Activated T-helper 17 cell treated with anti-CD3 and anti-CD28 coated beads, Interleukin-2, amount 50 U/mL, for 72 hours (primary cell): ENCODE data around the gene STK38L. TPM values are rescaled to one million over a fixed set of nuclear protein-coding genes. Genes with fewer than 3 reads are reported as not detected.
A peak's percentile ranks its signal among the peaks of the same experiment; 100 is the strongest.

Experiments
- ATAC-seq: fragments of 150-1000 bp; cut with Tn5 transposase; replicated peaks from 2 replicates; pipeline ENCODE4 v1.10.0; 2021; ENCODE audit warnings: mild to moderate bottlenecking, moderate library complexity
- H3K27ac Mint-ChIP-seq: one replicate; pipeline ENCODE4 v1.8.0; 2022; ENCODE audit warnings: mixed read lengths
- H3K27me3 Mint-ChIP-seq: one replicate; pipeline ENCODE4 v1.8.0; 2022; ENCODE audit warnings: mixed read lengths
- H3K36me3 Mint-ChIP-seq: one replicate; pipeline ENCODE4 v1.8.0; 2022; ENCODE audit warnings: low read depth, mild to moderate bottlenecking, mixed read lengths
- H3K4me1 Mint-ChIP-seq: one replicate; pipeline ENCODE4 v1.8.0; 2022; ENCODE audit warnings: mixed read lengths
- H3K4me3 Mint-ChIP-seq: one replicate; pipeline ENCODE4 v1.8.0; 2022; ENCODE audit warnings: mild to moderate bottlenecking, mixed read lengths
- H3K9me3 Mint-ChIP-seq: one replicate; pipeline ENCODE4 v1.8.0; 2022; ENCODE audit warnings: mixed read lengths
- total RNA-seq, 2 donors: library from RNA; stranded (reverse); gene quantifications; one replicate each; pipeline ENCODE4 v1.2.3, GENCODE V29; 2022

STK38L gene
- total RNA-seq, 2 donors from 2014 or later = 14.5 to 21.0 TPM

- no peaks in the 10 kb centered on the region for H3K27me3 Mint-ChIP-seq
- H3K36me3 Mint-ChIP-seq = peaks cover 6% of the 10 kb centered on the region
- peaks cover 14% of the 10 kb centered on the region for H3K4me1 Mint-ChIP-seq
- H3K4me3 Mint-ChIP-seq = peak overlapping the region; percentile 99
- no peak for ATAC-seq
- H3K9me3 Mint-ChIP-seq = no peaks in the 10 kb centered on the region
- H3K27ac Mint-ChIP-seq = peak overlapping the region; percentile 34
Observed at GRCh38 chr12:27246141-27246540, 2.1 kb downstream of the STK38L start.

GRCh38 chr12:27246774-27247173 is 2.7 kb downstream of the STK38L start:
- H3K36me3 Mint-ChIP-seq = peaks cover 6% of the 10 kb centered on the region
- no peak for ATAC-seq

GRCh38 chr12:27252934-27253333 is 8.8 kb downstream of the STK38L start:
- H3K27ac Mint-ChIP-seq = peak overlapping the region; percentile 3
- no peaks in the 10 kb centered on the region for H3K36me3 Mint-ChIP-seq
- H3K4me3 Mint-ChIP-seq = no peak overlapping the region
- H3K4me1 Mint-ChIP-seq = peaks cover 21% of the 10 kb centered on the region
- H3K9me3 Mint-ChIP-seq = no peaks in the 10 kb centered on the region
- no peak for ATAC-seq
- H3K27me3 Mint-ChIP-seq = no peaks in the 10 kb centered on the region

More at GRCh38 chr12:27246774-27247173, 2.7 kb downstream of the STK38L start:
- Mint-ChIP-seq H3K4me1 (peaks cover 15% of the 10 kb centered on the region), H3K27me3 (no peaks in the 10 kb centered on the region), H3K27ac (no peak overlapping the region), H3K4me3 (peak overlapping the region; percentile 6), H3K9me3 (no peaks in the 10 kb centered on the region)

- no peak for ATAC-seq
- Mint-ChIP-seq H3K4me3 (no peak overlapping the region), H3K4me1 (peaks cover 21% of the 10 kb centered on the region), H3K27me3 (no peaks in the 10 kb centered on the region), H3K9me3 (no peaks in the 10 kb centered on the region), H3K27ac (peak overlapping the region; percentile 3), H3K36me3 (no peaks in the 10 kb centered on the region)
Observed at GRCh38 chr12:27253347-27253746, 9.3 kb downstream of the STK38L start.

GRCh38 chr12:27255806-27256205 is 11.7 kb downstream of the STK38L start:
- Mint-ChIP-seq H3K27ac (no peak overlapping the region), H3K27me3 (no peaks in the 10 kb centered on the region)
- ATAC-seq = peak; percentile 43

GRCh38 chr12:27257104-27257843 is 13.2 kb downstream of the STK38L start:
- peaks cover 38% of the 10 kb centered on the region for H3K4me1 Mint-ChIP-seq

More at GRCh38 chr12:27255806-27256205, 11.7 kb downstream of the STK38L start:
- Mint-ChIP-seq H3K36me3 (peaks cover 3% of the 10 kb centered on the region), H3K4me3 (no peak overlapping the region), H3K4me1 (peaks cover 33% of the 10 kb centered on the region), H3K9me3 (no peaks in the 10 kb centered on the region)

GRCh38 chr12:27260746-27261145 is 16.7 kb downstream of the STK38L start:
- Mint-ChIP-seq H3K4me1 (peaks cover 25% of the 10 kb centered on the region), H3K36me3 (peaks cover 10% of the 10 kb centered on the region), H3K27ac (peak overlapping the region; percentile 42), H3K4me3 (no peak overlapping the region), H3K9me3 (no peaks in the 10 kb centered on the region), H3K27me3 (no peaks in the 10 kb centered on the region)
- ATAC-seq = no peak

More at GRCh38 chr12:27257104-27257843, 13.2 kb downstream of the STK38L start:
- peak; percentile 26 for ATAC-seq
- Mint-ChIP-seq H3K27ac (no peak overlapping the region), H3K27me3 (no peaks in the 10 kb centered on the region), H3K4me3 (no peak overlapping the region), H3K9me3 (no peaks in the 10 kb centered on the region), H3K36me3 (peaks cover 10% of the 10 kb centered on the region)

GRCh38 chr12:27261866-27262265 is 17.8 kb downstream of the STK38L start:
- Mint-ChIP-seq H3K27ac (peak overlapping the region; percentile 42), H3K27me3 (no peaks in the 10 kb centered on the region), H3K4me1 (peaks cover 21% of the 10 kb centered on the region), H3K4me3 (no peak overlapping the region), H3K36me3 (peaks cover 10% of the 10 kb centered on the region), H3K9me3 (no peaks in the 10 kb centered on the region)
- ATAC-seq = no peak

GRCh38 chr12:27270148-27270547 is 26.1 kb downstream of the STK38L start:
- Mint-ChIP-seq H3K9me3 (no peaks in the 10 kb centered on the region), H3K27ac (no peak overlapping the region), H3K4me1 (no peaks in the 10 kb centered on the region), H3K36me3 (peaks cover 11% of the 10 kb centered on the region), H3K4me3 (no peak overlapping the region), H3K27me3 (no peaks in the 10 kb centered on the region)
- ATAC-seq = no peak

GRCh38 chr12:27271206-27271605 is 27.1 kb downstream of the STK38L start:
- Mint-ChIP-seq H3K27me3 (no peaks in the 10 kb centered on the region), H3K4me1 (no peaks in the 10 kb centered on the region), H3K27ac (no peak overlapping the region), H3K36me3 (peaks cover 11% of the 10 kb centered on the region), H3K4me3 (no peak overlapping the region), H3K9me3 (no peaks in the 10 kb centered on the region)
- no peak for ATAC-seq

- H3K27ac Mint-ChIP-seq = no peak overlapping the region
- H3K27me3 Mint-ChIP-seq = no peaks in the 10 kb centered on the region
- peaks cover 11% of the 10 kb centered on the region for H3K36me3 Mint-ChIP-seq
- H3K4me1 Mint-ChIP-seq = peaks cover 6% of the 10 kb centered on the region
- no peak for ATAC-seq
- H3K4me3 Mint-ChIP-seq = no peak overlapping the region
- H3K9me3 Mint-ChIP-seq = no peaks in the 10 kb centered on the region
Observed at GRCh38 chr12:27272373-27273028, 28.4 kb downstream of the STK38L start.

- ATAC-seq = no peak
- Mint-ChIP-seq H3K36me3 (peaks cover 5% of the 10 kb centered on the region), H3K4me1 (peaks cover 8% of the 10 kb centered on the region), H3K27ac (no peak overlapping the region), H3K9me3 (no peaks in the 10 kb centered on the region), H3K27me3 (no peaks in the 10 kb centered on the region), H3K4me3 (no peak overlapping the region)
Observed at GRCh38 chr12:27273114-27273513, 29.0 kb downstream of the STK38L start.

GRCh38 chr12:27274706-27275105 is 30.6 kb downstream of the STK38L start:
- Mint-ChIP-seq H3K36me3 (peaks cover 4% of the 10 kb centered on the region), H3K9me3 (no peaks in the 10 kb centered on the region), H3K27me3 (no peaks in the 10 kb centered on the region), H3K4me3 (no peak overlapping the region), H3K27ac (no peak overlapping the region), H3K4me1 (peaks cover 11% of the 10 kb centered on the region)
- ATAC-seq = no peak

- Mint-ChIP-seq H3K4me3 (no peak overlapping the region), H3K36me3 (no peaks in the 10 kb centered on the region), H3K27me3 (no peaks in the 10 kb centered on the region), H3K4me1 (peaks cover 11% of the 10 kb centered on the region), H3K9me3 (no peaks in the 10 kb centered on the region), H3K27ac (no peak overlapping the region)
- no peak for ATAC-seq
Observed at GRCh38 chr12:27276275-27276674, 32.2 kb downstream of the STK38L start.

GRCh38 chr12:27277846-27278260 is 33.8 kb downstream of the STK38L start:
- H3K9me3 Mint-ChIP-seq = no peaks in the 10 kb centered on the region
- H3K4me3 Mint-ChIP-seq = no peak overlapping the region
- ATAC-seq = peak; percentile 99
- H3K27me3 Mint-ChIP-seq = no peaks in the 10 kb centered on the region
- H3K36me3 Mint-ChIP-seq = no peaks in the 10 kb centered on the region
- peak overlapping the region; percentile 85 for H3K27ac Mint-ChIP-seq
- peaks cover 11% of the 10 kb centered on the region for H3K4me1 Mint-ChIP-seq
